HG02610 (cell line): Measurements from ENCODE around the gene ZC2HC1C.

Experiments used
- ATAC-seq: cut with Tn5 transposase; IDR thresholded peaks from one replicate; pipeline ENCODE4 v1.9.1; 2021; ENCODE audit warnings: mild to moderate bottlenecking, moderate library complexity; ENCODE audit not compliant: unreplicated experiment

The ZC2HC1C gene

GRCh38 chr14:75069121-75069810 lies at the start of gene ZC2HC1C:
TSS of gene ZC2HC1C (plus strand) at chr14:75069641. CDS start at chr14:75070574, 933 bp downstream.
- peak; percentile 65 for ATAC-seq

GRCh38 chr14:75022655-75023054 lies 46.8 kb upstream of the ZC2HC1C start:
- ATAC-seq = no peak

DNA sequence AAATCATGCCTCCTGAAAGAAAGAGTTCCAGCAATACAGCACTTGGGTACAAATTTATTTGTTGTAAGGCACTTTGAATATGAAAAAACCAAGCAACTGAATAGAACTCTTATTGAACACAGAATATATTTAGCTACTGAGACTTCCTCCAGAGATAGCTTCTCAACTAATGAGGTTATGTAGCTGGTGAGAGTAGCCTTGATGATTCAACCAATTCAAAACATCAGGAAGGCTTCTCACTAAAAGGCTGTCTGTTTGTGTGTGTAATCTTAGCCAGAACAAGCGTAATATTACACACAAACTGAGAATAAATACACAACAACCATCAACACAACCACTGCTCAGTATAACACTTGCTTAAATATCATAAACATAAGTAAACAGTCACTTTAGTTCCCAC lies 46.3 kb upstream of the ZC2HC1C start:
- ATAC-seq = no peak

DNA sequence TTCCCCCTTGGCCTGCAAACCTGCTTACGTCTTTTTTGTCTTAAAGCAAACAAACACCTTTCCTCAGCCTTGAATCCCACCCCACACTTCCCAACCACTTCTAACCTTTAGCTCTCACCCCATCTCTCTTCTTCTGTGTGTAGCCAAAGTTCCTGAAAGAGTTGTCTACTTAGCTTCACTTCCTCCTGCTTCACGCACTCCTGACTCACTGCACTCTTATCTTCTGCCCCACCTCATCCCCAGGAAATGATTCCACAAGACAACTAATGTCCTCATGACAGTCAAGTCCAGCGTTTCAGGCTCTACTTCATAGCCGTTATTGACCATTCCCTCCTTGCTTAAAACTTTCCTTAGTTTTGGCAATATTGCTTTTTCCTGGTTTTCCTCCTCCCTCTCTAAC lies 44.4 kb upstream of the ZC2HC1C start:
- no peak for ATAC-seq

GRCh38 chr14:75025876-75026275 lies 43.6 kb upstream of the ZC2HC1C start:
- no peak for ATAC-seq

DNA sequence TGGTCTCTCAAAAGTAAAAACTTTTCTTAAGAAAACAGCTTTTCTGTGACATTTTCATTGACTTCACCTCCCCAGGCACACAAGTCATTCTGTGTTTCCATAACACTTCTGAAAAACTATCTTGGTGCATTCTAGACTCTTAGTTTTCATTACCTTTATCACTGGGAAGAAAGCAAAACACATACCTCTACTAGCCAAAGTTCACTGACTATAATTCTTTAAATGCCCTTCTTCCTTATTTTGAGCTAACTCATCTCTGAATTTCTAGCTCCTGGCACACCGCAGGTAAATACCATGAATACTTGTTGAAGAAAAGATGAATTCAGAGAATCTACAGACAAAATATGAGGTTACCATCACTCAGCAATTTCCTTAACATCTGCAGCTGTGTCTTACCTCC lies 39.3 kb upstream of the ZC2HC1C start:
- no peak for ATAC-seq

DNA sequence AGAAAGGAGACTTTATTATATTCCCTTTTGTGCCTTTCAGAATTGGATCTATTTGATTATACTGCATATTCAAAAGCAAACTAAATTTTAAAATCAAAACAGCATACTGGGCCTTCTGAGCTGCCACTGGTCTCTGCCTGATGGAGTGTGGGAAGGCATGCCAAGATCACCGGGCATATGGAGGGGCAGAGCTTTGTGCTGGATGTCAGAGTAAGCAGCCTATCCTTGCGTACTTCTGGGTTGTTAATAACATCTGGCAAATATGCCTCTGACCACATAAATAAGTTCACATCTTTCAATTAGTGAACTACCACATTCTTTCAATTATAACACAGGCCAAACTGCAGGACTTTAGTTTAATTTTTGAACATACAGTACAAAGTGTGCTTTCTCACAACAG lies 36.5 kb upstream of the ZC2HC1C start:
- ATAC-seq = no peak

DNA sequence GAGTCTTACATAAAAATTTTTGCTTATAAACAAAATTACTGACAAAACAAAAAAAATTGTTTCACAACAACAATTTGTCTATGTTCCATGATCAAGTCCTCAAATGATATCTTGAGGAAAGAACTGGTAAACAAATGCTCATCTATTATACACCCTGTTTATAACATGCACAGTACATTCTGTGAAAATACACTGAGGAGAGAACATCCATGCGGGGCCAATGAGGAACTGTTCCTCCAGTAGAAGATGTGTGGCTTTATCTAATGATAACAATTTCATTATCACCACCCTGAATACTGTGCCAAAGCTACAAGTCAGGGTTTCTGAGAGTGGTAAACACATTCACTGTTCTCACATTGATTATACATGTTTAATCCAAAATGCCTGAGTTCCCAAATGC lies 28.9 kb upstream of the ZC2HC1C start:
- ATAC-seq = no peak

DNA sequence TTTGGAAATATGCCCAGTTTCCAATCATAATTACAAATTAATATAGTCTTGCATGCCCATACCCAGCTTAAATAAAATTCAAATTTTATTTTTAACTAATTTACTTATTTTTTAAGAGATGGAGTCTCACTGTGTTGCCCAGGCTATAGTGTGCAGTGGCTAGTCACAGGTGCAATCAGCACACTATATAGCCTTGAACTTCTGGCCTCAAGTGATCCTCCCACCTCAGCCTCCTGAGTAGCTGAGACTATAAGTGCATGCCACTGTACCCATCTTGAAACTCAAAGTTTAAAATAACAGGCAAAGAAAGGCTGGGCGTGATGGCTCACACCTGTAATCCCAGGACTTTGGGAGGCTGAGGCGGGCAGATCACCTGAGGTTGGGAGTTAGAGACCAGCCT lies 28.5 kb upstream of the ZC2HC1C start:
- no peak for ATAC-seq

DNA sequence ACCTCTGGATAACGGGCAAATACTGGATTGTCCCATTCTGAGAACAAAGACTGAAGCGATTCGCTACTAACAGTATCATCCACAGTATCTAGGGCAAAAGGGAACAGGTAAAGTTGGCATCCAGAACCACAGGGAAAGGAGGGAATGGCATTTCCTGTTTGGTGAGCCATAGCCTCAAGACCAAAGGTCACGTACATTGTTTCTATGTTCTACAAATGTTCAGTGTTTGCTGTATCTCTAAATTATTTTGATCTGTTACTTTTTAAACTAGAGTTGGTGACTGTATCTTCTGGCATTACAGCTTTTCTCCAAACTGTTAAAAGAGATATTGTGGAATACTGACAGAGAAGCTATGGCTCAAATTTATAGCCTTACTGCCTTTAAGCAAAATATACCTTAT lies 27.8 kb upstream of the ZC2HC1C start:
- no peak for ATAC-seq

- ATAC-seq = no peak
Measured at GRCh38 chr14:75042035-75042434, 27.4 kb upstream of the ZC2HC1C start.

DNA sequence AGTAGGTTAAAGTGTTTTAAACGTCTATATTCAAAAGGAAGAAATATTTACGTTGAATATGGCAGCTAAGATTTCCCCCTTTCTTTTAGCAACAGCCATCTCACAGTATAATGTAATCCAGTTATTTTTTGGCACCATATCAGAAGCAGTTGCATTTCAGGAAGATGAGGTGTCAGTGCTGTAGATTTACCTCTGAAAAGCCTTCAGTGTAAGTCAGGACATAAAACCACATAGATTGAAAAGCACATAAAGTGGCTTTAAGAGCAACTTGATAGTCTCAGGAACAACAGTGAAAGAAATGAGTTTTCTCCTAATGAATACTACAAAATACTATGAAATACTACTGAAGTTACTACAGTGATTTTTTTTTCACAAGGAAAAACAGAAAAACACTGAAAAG lies 25.1 kb upstream of the ZC2HC1C start:
- ATAC-seq = no peak

DNA sequence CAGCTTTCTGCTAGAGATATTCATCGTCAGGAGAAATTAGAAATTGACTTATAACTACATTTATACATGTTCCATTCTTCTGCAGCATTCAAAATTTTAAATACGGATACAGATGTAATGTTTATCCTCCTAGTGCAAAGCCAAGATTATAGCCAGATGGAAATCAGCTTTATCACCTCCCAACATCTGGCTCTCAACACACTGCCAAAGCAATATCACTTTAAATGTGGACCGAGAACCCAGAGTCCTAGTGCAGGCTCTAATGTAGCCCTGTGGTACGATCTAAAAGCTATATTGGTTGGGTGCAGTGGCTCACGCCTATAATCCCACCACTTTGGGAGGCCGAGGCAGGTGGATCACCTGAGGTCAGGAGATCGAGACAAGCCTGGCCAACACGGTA lies 24.7 kb upstream of the ZC2HC1C start:
- no peak for ATAC-seq

GRCh38 chr14:75046275-75046674 lies 23.2 kb upstream of the ZC2HC1C start:
- no peak for ATAC-seq

DNA sequence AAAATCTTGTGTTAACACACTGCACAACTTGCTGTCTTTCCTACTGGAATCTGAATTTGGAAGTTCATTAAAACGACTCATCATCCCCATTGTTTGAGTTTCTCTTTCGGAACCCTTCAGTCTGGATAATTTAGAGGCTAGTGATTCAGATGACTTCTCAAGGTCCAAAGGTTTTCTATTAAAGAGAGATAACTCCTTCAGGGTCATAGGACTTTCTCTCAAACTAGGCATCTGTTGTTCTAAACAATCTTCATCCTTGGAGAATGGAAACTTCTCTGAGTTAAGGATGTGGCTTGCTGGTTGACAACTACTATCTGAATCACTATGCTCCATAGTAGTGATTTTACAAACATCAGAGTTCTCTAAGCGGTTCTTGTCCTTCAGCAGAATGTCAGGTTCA lies 22.5 kb upstream of the ZC2HC1C start:
- no peak for ATAC-seq

DNA sequence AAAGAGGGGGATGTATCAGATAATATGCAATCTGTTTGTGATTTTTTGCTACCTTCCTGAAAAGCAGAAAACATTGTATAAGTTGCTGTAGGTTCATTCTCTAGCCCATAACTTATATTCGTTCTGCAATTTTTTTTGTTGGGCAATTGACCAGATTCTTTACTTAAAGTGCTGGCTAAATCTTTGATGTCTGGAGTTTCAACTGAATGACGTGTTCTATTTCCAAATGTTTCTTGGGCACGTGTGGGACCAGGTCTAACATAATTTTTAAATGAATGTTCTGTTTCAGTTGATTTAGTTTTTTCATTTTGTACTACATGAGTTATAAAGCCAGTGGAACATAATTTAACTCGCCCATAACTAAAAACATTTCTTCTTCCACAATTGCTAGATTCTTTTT lies 21.9 kb upstream of the ZC2HC1C start:
- no peak for ATAC-seq

DNA sequence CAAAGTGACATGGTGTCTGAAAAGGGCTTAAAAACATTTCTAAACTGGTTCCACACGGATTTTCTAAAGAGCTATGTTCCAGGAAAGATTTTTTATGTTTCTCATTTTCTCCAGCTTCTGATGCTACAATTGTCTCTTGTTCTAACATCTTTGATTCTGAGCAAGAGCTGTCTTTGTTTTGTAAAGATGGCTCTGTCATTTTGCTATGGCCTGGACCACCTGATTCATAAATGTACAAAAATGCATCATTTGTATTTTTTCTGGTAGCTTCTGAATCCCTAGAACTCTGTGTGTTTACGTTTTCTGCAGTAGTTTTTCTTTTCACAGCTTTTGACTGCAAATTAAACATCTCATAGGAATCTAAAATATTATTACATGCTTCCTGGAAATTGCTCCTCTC lies 21.3 kb upstream of the ZC2HC1C start:
- ATAC-seq = no peak

DNA sequence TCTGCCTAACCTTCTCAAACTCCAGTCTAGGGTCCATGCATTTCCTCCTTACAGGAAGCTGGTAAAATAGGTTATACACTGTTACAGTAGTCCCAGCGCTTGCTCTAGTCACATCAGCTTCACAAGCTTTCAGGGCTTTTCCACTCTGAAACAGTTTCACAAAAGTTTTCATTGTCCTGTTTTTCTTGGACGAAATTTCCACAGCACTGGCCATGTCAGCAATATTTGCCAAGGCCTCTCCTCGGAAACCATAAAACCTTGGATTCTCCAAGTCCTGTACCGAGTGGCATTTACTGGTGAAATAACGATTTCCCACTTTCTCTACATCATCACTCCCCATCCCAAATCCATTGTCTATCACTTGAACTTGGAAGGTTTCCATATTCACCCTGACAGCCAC lies 20.3 kb upstream of the ZC2HC1C start:
- no peak for ATAC-seq

DNA sequence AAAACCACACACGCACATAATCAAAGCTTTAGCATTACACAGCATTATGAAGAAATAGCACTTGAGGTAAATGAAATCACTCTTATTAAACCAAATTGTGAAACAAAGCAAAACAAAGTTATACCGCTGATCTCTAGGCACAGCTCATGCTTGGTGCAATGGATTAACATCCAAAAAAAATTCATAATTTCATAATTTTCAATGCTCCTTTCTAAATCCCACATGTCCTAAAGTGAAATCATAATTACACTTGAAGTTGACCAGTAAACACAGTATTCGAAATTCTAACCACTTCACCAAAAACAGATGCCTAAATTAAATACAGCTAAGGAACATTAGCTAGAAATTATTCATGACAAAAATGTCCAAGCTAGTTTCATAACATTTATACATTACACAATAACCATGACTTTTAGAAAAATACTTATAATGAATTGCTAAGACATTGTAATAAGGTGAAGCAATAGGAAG lies 19.7 kb upstream of the ZC2HC1C start:
- ATAC-seq = no peak

DNA sequence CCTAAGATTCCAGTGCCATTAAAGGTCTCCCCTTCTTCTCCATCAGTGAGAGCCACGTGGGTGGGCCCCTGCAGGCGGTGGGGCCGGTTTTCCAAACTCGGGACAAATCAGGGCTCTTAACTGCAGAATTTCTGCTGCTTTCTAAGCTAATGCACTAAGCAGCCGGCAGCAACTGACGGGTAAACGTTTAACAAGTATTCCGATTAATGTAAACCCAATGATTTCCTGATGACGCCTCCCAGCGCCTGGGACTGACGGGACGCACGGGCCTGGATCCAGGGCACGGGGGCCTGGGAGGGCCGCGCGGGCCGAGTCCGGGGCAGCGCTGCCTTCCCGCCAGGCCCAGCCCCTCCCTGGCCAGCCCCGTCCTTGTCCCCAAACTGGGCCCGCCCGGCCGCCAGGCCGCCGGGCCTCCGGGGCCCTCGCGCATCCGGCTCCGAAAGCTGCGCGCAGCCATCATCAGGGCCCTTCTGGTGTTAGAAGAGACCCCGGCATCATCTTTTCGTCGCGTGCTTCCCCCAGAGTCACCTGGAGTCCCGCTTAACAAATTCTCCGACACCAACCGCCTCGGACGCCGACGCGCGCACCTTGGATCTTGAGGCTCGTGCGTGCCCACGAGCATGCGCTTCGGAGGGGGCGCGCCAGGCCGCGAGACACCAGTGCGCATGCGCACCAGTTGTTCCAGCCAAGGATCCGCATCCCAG lies 18.4 kb upstream of the ZC2HC1C start, which contains the start of gene MLH3:
TSS of gene MLH3 (minus strand) at position 616 of the 704 bp plus-strand sequence. CDS start 1,812 bp downstream, outside the sequence.
- peak; percentile 68 for ATAC-seq

- ATAC-seq = no peak
Measured at GRCh38 chr14:75051556-75051899, 17.9 kb upstream of the ZC2HC1C start.
